ENCODE results near the gene HK1.

Gene HK1

DNA sequence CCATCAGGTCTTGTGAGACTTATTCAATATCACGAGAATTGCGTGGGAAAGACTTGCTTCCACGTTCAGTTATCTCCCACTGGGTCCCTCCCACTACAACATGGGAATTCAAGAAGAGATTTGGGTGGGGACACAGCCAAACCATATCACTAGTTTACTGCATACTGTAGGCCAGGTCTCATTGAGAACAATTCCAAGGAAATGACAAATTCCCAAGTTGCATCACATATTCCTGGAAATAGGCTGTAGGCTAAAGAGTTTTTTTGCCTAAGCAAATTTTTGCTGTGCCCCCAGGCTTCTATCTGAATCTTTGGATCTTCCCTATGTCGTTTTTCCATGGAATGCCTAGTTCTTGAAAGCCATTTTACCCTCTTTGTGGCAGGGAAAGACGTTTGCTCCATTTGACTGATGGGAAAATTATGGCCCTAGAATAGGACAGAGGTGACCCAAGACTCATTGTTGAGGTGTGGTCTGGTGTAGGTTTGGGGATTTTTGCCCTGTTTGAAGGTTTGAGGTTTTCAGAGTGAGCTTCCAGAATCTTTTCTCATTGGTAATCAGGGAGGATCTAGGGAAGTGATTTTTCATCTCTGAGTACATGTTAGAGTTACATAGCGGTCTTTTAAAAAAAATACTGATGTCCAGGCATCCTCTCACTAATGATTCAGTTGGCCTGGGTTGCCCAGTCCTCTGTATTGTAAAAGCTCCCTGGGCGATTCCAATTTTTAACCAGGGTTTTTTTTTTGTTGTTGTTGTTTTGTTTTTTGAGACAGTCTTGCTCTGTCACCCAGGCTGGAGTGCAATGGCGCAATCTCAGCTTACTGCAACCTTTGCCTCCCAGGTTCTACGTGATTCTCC is 94.1 kb downstream of the HK1 start:
- no peaks in the 10 kb centered on the region for H3K27me3 ChIP-seq (replicated peaks; ENCODE audit: control insufficient read depth, insufficient read depth, low read length)
- peaks cover 26% of the 10 kb centered on the region for H3K36me3 ChIP-seq (ENCODE audit: control insufficient read depth, insufficient read depth, low read length)
- DNase-seq (ENCODE audit: extremely low read depth, insufficient read length) = no peak
- TF ChIP-seq, protein P1, sequence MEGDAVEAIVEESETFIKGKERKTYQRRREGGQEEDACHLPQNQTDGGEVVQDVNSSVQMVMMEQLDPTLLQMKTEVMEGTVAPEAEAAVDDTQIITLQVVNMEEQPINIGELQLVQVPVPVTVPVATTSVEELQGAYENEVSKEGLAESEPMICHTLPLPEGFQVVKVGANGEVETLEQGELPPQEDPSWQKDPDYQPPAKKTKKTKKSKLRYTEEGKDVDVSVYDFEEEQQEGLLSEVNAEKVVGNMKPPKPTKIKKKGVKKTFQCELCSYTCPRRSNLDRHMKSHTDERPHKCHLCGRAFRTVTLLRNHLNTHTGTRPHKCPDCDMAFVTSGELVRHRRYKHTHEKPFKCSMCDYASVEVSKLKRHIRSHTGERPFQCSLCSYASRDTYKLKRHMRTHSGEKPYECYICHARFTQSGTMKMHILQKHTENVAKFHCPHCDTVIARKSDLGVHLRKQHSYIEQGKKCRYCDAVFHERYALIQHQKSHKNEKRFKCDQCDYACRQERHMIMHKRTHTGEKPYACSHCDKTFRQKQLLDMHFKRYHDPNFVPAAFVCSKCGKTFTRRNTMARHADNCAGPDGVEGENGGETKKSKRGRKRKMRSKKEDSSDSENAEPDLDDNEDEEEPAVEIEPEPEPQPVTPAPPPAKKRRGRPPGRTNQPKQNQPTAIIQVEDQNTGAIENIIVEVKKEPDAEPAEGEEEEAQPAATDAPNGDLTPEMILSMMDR (IDR thresholded peaks at IDR 0.05; ENCODE audit: insufficient read depth, low read length, poor library complexity, severe bottlenecking) = no peak
- no peak overlapping the region for H3K4me3 ChIP-seq (replicated peaks; ENCODE audit: low read depth, low read length)

DNA sequence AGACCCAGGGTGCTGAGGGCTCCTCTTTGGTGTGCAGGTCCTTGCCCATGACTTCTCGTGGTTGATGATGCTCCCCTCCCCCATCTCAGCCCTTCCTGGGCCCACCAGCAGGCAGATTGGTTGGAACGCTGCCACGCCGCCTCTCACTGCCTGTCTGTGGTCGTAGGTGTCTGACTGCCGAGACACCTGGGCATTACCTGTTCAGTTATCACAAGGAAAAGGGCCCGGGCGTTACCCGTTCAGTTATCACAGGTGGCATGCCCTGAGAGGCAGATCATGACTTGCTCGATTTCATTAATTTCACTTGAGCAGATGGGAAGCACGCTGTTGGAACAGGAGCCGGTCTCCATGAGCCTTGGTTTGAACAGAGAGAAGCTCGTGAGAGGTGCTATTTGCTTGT is 95.9 kb downstream of the HK1 start:
- Histone ChIP-seq H3K27me3 (replicated peaks; ENCODE audit: control insufficient read depth, insufficient read depth, low read length) (no peaks in the 10 kb centered on the region), H3K36me3 (ENCODE audit: control insufficient read depth, insufficient read depth, low read length) (peaks cover 14% of the 10 kb centered on the region), H3K4me3 (replicated peaks; ENCODE audit: low read depth, low read length) (no peak overlapping the region)
- TF ChIP-seq, protein P1 (IDR thresholded peaks at IDR 0.05; ENCODE audit: insufficient read depth, low read length, poor library complexity, severe bottlenecking) = no peak
- DNase-seq (ENCODE audit: extremely low read depth, insufficient read length) = no peak

DNA sequence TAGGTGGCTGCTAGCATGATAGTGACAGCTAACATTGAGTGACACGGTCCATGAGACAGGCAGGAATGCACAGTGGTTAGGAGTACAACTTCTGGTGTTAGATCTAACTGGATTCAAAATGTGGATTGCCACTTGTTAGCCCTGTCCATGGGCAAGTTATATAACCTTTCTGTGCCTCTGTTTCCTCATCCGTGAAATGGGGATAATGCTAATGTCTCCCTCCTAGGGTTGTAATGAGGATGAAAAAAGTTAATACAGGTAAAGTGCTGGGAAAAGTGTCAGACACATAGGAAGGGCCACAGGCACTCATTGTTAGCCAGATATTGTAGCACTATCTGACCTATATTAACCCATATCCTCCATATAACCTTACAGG is 96.6 kb downstream of the HK1 start:
- no peak for DNase-seq (ENCODE audit: extremely low read depth, insufficient read length)
- TF ChIP-seq, protein P1 (IDR thresholded peaks at IDR 0.05; ENCODE audit: insufficient read depth, low read length, poor library complexity, severe bottlenecking) = no peak
- Histone ChIP-seq H3K27me3 (replicated peaks; ENCODE audit: control insufficient read depth, insufficient read depth, low read length) (no peaks in the 10 kb centered on the region), H3K36me3 (ENCODE audit: control insufficient read depth, insufficient read depth, low read length) (peaks cover 19% of the 10 kb centered on the region), H3K4me3 (replicated peaks; ENCODE audit: low read depth, low read length) (no peak overlapping the region)

DNA sequence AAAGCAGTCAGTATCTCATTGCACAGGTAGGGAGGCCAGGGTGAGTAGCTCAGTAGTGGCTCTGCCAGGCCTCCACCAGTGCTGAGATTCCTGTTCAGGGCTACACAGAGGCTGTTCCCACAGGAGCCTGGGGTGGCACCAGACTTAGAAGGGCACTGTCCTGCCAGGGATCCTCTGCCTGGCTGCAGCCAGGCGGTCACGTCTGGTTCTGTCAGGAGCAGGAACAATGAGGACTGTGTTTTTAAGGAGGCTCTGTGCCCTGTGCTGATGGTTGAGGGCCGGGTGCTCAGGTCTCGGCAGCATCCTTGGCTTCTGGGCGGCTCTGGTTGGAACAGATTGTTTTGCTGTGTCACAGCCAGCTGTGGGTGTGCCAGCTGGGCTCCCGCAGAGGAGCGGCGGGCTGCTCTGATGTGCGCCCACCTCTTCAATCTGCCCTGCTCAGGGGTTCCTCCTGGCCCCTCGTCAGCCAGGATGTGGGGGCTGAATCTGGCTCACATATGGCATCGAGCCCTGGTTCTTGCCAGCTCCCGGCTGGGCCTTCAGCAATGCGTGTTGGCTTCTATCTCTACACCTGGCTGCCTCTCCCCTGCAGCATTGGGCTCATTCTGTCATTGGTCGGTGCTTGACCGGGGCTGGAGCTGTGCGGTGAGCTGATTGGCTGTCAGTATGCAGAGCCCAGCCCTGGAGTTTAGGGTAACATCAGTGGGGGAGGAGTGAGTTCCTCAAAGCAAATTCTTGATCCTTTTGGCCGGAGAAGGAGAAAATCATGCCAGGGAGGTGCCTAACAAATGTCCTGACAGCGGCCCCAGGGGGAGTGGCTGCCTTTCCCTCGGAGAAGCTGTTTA is 97.2 kb downstream of the HK1 start:
- Histone ChIP-seq H3K27me3 (replicated peaks; ENCODE audit: control insufficient read depth, insufficient read depth, low read length) (no peaks in the 10 kb centered on the region), H3K4me3 (replicated peaks; ENCODE audit: low read depth, low read length) (no peak overlapping the region), H3K36me3 (ENCODE audit: control insufficient read depth, insufficient read depth, low read length) (peaks cover 20% of the 10 kb centered on the region)
- TF ChIP-seq, protein P1 (IDR thresholded peaks at IDR 0.05; ENCODE audit: insufficient read depth, low read length, poor library complexity, severe bottlenecking) = no peak
- DNase-seq (ENCODE audit: extremely low read depth, insufficient read length) = no peak

DNA sequence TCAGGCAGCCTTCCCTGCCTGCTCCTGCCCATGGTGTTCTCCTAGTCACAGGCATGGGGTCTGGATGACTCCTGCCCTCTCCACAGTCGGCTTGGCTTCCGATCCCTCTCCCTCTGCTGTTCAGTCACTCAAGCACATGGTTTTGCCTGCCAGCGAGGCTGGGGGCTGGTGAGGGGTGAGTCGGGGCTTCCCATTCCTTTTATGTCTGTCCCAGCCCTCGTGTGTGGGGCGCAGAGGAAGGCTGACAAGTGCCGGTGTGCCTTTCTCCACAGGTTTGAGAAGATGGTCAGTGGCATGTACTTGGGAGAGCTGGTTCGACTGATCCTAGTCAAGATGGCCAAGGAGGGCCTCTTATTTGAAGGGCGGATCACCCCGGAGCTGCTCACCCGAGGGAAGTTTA is 98.4 kb downstream of the HK1 start:
- no peak overlapping the region for H3K4me3 ChIP-seq (replicated peaks; ENCODE audit: low read depth, low read length)
- peaks cover 20% of the 10 kb centered on the region for H3K36me3 ChIP-seq (ENCODE audit: control insufficient read depth, insufficient read depth, low read length)
- H3K27me3 ChIP-seq (replicated peaks; ENCODE audit: control insufficient read depth, insufficient read depth, low read length) = no peaks in the 10 kb centered on the region
- no peak for DNase-seq (ENCODE audit: extremely low read depth, insufficient read length)
- TF ChIP-seq, protein P1 (IDR thresholded peaks at IDR 0.05; ENCODE audit: insufficient read depth, low read length, poor library complexity, severe bottlenecking) = no peak

All from GM06990 (cell line).